Fibroblast of lung (primary cell): ENCODE data around the gene CKAP4. TPM values are rescaled to one million over a fixed set of nuclear protein-coding genes. Genes with fewer than 3 reads are reported as not detected.

Source experiments
- DNase-seq, 2 donors: peaks; one replicate each; pipeline versions ENCODE4 v3.0.0 to v3.0.0-alpha.2; 2010; ENCODE audit warnings: low read depth in 2 of 2
- H2AFZ ChIP-seq: 2 replicates; pipeline ENCODE4 v1.5.1; 2012; ENCODE audit warnings: low read length, control low read depth, inconsistent platforms
- H3K27ac ChIP-seq: 2 replicates; pipeline ENCODE4 v1.5.1; 2011; ENCODE audit warnings: low read length, control low read depth; ENCODE audit not compliant: insufficient read depth
- H3K27me3 ChIP-seq: 2 replicates; pipeline ENCODE4 v1.5.1; 2011; ENCODE audit warnings: mild to moderate bottlenecking, low read length; ENCODE audit not compliant: control insufficient read depth, insufficient read depth
- H3K36me3 ChIP-seq: 2 replicates; pipeline ENCODE4 v1.5.1; 2011; ENCODE audit warnings: low read length; ENCODE audit not compliant: control insufficient read depth, insufficient read depth
- H3K4me1 ChIP-seq: 2 replicates; pipeline ENCODE4 v1.5.1; 2011; ENCODE audit warnings: low read length; ENCODE audit not compliant: control insufficient read depth, insufficient read depth; ENCODE audit errors: extremely low read depth
- H3K4me2 ChIP-seq: 2 replicates; pipeline ENCODE4 v1.5.1; 2011; ENCODE audit warnings: low read length, control low read depth; ENCODE audit not compliant: insufficient read depth; ENCODE audit errors: extremely low read depth
- H3K4me3 ChIP-seq, 4 experiments: fragments of 200-600 bp in 1 of 4; sonication (generic) in 1 of 4; replicated peaks in 1 of 4; 2 replicates each; pipeline ENCODE4 v1.5.1; 2011 to 2016; ENCODE audit warnings: low read length in 4 of 4, low read depth in 3 of 4, mild to moderate bottlenecking in 3 of 4, control low read depth in 2 of 4, inconsistent platforms in 1 of 4, mixed read lengths in 1 of 4; ENCODE audit not compliant: insufficient read depth in 1 of 4; ENCODE audit errors: control extremely low read depth in 1 of 4
- H3K79me2 ChIP-seq: 2 replicates; pipeline ENCODE4 v1.5.1; 2012; ENCODE audit warnings: mild to moderate bottlenecking, low read length, inconsistent platforms; ENCODE audit not compliant: control insufficient read depth, insufficient read depth
- H3K9ac ChIP-seq: 2 replicates; pipeline ENCODE4 v1.5.1; 2011; ENCODE audit warnings: mild to moderate bottlenecking, low read length, control low read depth; ENCODE audit not compliant: insufficient read depth
- H3K9me3 ChIP-seq: 2 replicates; pipeline ENCODE4 v1.5.1; 2012; ENCODE audit warnings: low read depth, low read length; ENCODE audit not compliant: control insufficient read depth, insufficient read depth
- H4K20me1 ChIP-seq: 2 replicates; pipeline ENCODE4 v1.5.1; 2011; ENCODE audit warnings: low read length; ENCODE audit not compliant: control insufficient read depth, insufficient read depth; ENCODE audit errors: extremely low read depth
- CTCF ChIP-seq, 2 donors: IDR thresholded peaks in 1 of 2; conservative IDR thresholded peaks in 1 of 2; 1 replicate in 1 of 2; 2 replicates in 1 of 2; pipeline ENCODE4 v1.5.1; 2011 to 2012; ENCODE audit warnings: low read length in 2 of 2, control low read depth in 1 of 2, inconsistent platforms in 1 of 2, low read depth in 1 of 2, mild to moderate bottlenecking in 1 of 2
- EZH2 ChIP-seq: IDR thresholded peaks from 2 replicates; pipeline ENCODE4 v1.5.1; 2012; ENCODE audit warnings: low read length, control low read depth, mild to moderate bottlenecking; ENCODE audit errors: missing control alignments
- polyA plus RNA-seq, 2 donors: library from polyadenylated mRNA; depleted of rRNA in 1 of 2; stranded (reverse) in 1 of 2; unstranded in 1 of 2; fragments of >200 nt; gene quantifications; 2 replicates each; pipeline ENCODE4 v1.2.1, GENCODE V29; 2011 to 2012; ENCODE audit warnings: missing spikeins in 1 of 2
- total RNA-seq: library from RNA; depleted of rRNA; stranded (reverse); fragments of >200 nt; gene quantifications from 2 replicates; pipeline ENCODE4 v1.2.1, GENCODE V29; 2014

CKAP4 gene
- total and polyA plus RNA-seq, 2 donors (not counting 1 experiment from before 2014, with no cell fraction given): 132 to 282 TPM

- H3K4me2 ChIP-seq: no peak overlapping the region
- H3K9me3 ChIP-seq: no peaks in the 10 kb centered on the region
- H2AFZ ChIP-seq: no peak overlapping the region
- no peaks in the 10 kb centered on the region for H3K4me1 ChIP-seq
- no peak overlapping the region for H3K9ac ChIP-seq
- no peak overlapping the region for H3K27ac ChIP-seq
- no peaks in the 10 kb centered on the region for H4K20me1 ChIP-seq
- H3K4me3 ChIP-seq: no peak overlapping the region
- no peaks in the 10 kb centered on the region for H3K36me3 ChIP-seq
- TF ChIP-seq EZH2 (no peak), CTCF (conservative IDR thresholded peaks at IDR 0.05 in 1 of 2, IDR thresholded peaks at IDR 0.05 in 1 of 2; ENCODE audit: low read depth in 1 of 2, low read length in 2 of 2) (no peak)
- no peaks in the 10 kb centered on the region for H3K79me2 ChIP-seq
- peaks cover 6% of the 10 kb centered on the region for H3K27me3 ChIP-seq
- DNase-seq: no peak
Observed at GRCh38 chr12:106219043-106219442, 28.8 kb downstream of the CKAP4 start.

GRCh38 chr12:106217706-106218105, 30.1 kb downstream of the CKAP4 start:
- H3K4me1 ChIP-seq: no peaks in the 10 kb centered on the region
- H2AFZ ChIP-seq: no peak overlapping the region
- no peak overlapping the region for H3K27ac ChIP-seq
- no peaks in the 10 kb centered on the region for H3K9me3 ChIP-seq
- no peaks in the 10 kb centered on the region for H3K79me2 ChIP-seq
- no peaks in the 10 kb centered on the region for H4K20me1 ChIP-seq
- no peak overlapping the region for H3K4me2 ChIP-seq
- no peak for DNase-seq
- no peak overlapping the region for H3K4me3 ChIP-seq
- H3K36me3 ChIP-seq: no peaks in the 10 kb centered on the region
- H3K9ac ChIP-seq: no peak overlapping the region
- TF ChIP-seq CTCF (conservative IDR thresholded peaks at IDR 0.05 in 1 of 2, IDR thresholded peaks at IDR 0.05 in 1 of 2; ENCODE audit: low read depth in 1 of 2, low read length in 2 of 2): no peak
- no peak for TF ChIP-seq EZH2
- H3K27me3 ChIP-seq: peaks cover 10% of the 10 kb centered on the region

GRCh38 chr12:106214571-106214970, 33.2 kb downstream of the CKAP4 start:
- Histone ChIP-seq H4K20me1 (no peaks in the 10 kb centered on the region), H3K4me2 (no peak overlapping the region), H2AFZ (no peak overlapping the region), H3K4me1 (no peaks in the 10 kb centered on the region), H3K9ac (no peak overlapping the region), H3K27me3 (peaks cover 6% of the 10 kb centered on the region), H3K79me2 (no peaks in the 10 kb centered on the region), H3K27ac (no peak overlapping the region), H3K9me3 (no peaks in the 10 kb centered on the region), H3K36me3 (no peaks in the 10 kb centered on the region), H3K4me3 (no peak overlapping the region)
- TF ChIP-seq EZH2 (no peak), CTCF (conservative IDR thresholded peaks at IDR 0.05 in 1 of 2, IDR thresholded peaks at IDR 0.05 in 1 of 2; ENCODE audit: low read depth in 1 of 2, low read length in 2 of 2) (no peak)
- DNase-seq: no peak
